B cell (primary cell): ENCODE data around the gene HDAC9. TPM values are rescaled to one million over a fixed set of nuclear protein-coding genes. Genes with fewer than 3 reads are reported as not detected.
A peak's percentile ranks its signal among the peaks of the same experiment; 100 is the strongest.

Experiments used
- ATAC-seq: fragments of 200-7000 bp; cut with Tn5 transposase; one replicate; pipeline ENCODE4 v1.10.0; 2021; ENCODE audit warnings: low read depth, mild to moderate bottlenecking, moderate number of reproducible peaks, moderate library complexity
- CTCF ChIA-PET: fragments of 350-600 bp; sonication (Branson Sonifier 250); formaldehyde crosslinking; loops from one replicate; lab custom pipeline; 2021; ENCODE audit warnings: antibody characterized with exemption, inconsistent platforms; lab: Charles Lee
- POLR2A ChIA-PET: fragments of 350-600 bp; sonication (Branson Sonifier 250); formaldehyde crosslinking; loops from one replicate; lab custom pipeline; 2021; ENCODE audit warnings: antibody characterized with exemption; lab: Charles Lee
- DNase-seq: peaks from one replicate; pipeline ENCODE4 v3.0.0; 2013
- H2AFZ ChIP-seq: 2 replicates; pipeline ENCODE4 v1.6.1; 2012; ENCODE audit warnings: mild to moderate bottlenecking, low read depth, low read length; ENCODE audit not compliant: insufficient read depth, poor library complexity, severe bottlenecking
- H3K27ac ChIP-seq, 2 donors: 1 replicate in 1 of 2; 2 replicates in 1 of 2; pipeline ENCODE4 v1.5.1; 2012 to 2013; ENCODE audit warnings: low read length in 2 of 2, mild to moderate bottlenecking in 2 of 2, moderate library complexity in 1 of 2
- H3K27me3 ChIP-seq, 4 experiments: fragments of 200-600 bp in 1 of 4; sonication (generic) in 1 of 4; replicated peaks in 1 of 4; 1 replicate in 2 of 4; 2 replicates in 2 of 4; pipeline versions ENCODE4 v1.6.1 to v1.7.0; 2013 to 2016; ENCODE audit warnings: low read length in 3 of 4, mild to moderate bottlenecking in 2 of 4, mixed read lengths in 1 of 4, moderate library complexity in 1 of 4; ENCODE audit not compliant: insufficient read depth in 4 of 4, control insufficient read depth in 3 of 4; ENCODE audit errors: control extremely low read depth in 1 of 4
- H3K36me3 ChIP-seq, 2 experiments: replicated peaks in 1 of 2; 1 replicate in 1 of 2; 2 replicates in 1 of 2; pipeline versions ENCODE4 v1.6.1 to v1.7.1; 2013; ENCODE audit warnings: low read length in 1 of 2; ENCODE audit not compliant: insufficient read depth in 2 of 2, control insufficient read depth in 1 of 2; ENCODE audit errors: control extremely low read depth in 1 of 2, extremely low read depth in 1 of 2
- H3K4me1 ChIP-seq, 2 donors: fragments of 200-600 bp in 1 of 2; sonication (generic) in 1 of 2; 1 replicate in 1 of 2; 2 replicates in 1 of 2; pipeline versions ENCODE4 v1.5.1 to v1.6.1; 2013 to 2017; ENCODE audit warnings: low read length in 2 of 2; ENCODE audit not compliant: control insufficient read depth in 2 of 2, insufficient read depth in 2 of 2
- H3K4me2 ChIP-seq: replicated peaks from 2 replicates; pipeline ENCODE3; 2012; ENCODE audit warnings: mild to moderate bottlenecking, low read depth, low read length; ENCODE audit not compliant: poor library complexity, severe bottlenecking
- H3K4me3 ChIP-seq, 5 experiments: fragments of 200-600 bp in 1 of 5; sonication (generic) in 1 of 5; 1 replicate in 3 of 5; 2 replicates in 2 of 5; pipeline versions ENCODE4 v1.5.1 to v1.7.0; 2011 to 2016; ENCODE audit warnings: low read length in 4 of 5, mild to moderate bottlenecking in 4 of 5, low read depth in 2 of 5, control low read depth in 1 of 5, moderate library complexity in 1 of 5; ENCODE audit not compliant: insufficient read depth in 1 of 5; ENCODE audit errors: control extremely low read depth in 1 of 5, extremely low read depth in 1 of 5
- H3K79me2 ChIP-seq: fragments of 200-600 bp; sonication (generic); one replicate; pipeline ENCODE4 v1.6.0; 2016; ENCODE audit warnings: low read length; ENCODE audit not compliant: control insufficient read depth, insufficient read depth
- H3K9ac ChIP-seq: fragments of 200-600 bp; sonication (generic); 2 replicates; pipeline ENCODE4 v1.6.1; 2017; ENCODE audit warnings: mild to moderate bottlenecking, low read length, moderate library complexity
- H3K9me3 ChIP-seq, 3 donors: one replicate each; pipeline versions ENCODE4 v1.6.1 to v1.7.1; 2013; ENCODE audit warnings: low read length in 2 of 3; ENCODE audit not compliant: control insufficient read depth in 2 of 3, insufficient read depth in 1 of 3; ENCODE audit errors: control extremely low read depth in 1 of 3
- H4K20me1 ChIP-seq: 2 replicates; pipeline ENCODE4 v1.6.0; 2012; ENCODE audit warnings: mild to moderate bottlenecking, low read length; ENCODE audit not compliant: insufficient read depth, control insufficient read depth, poor library complexity, severe bottlenecking
- H3K27ac Mint-ChIP-seq: one replicate; pipeline ENCODE4 v1.8.0; 2021; ENCODE audit warnings: mixed read lengths
- H3K27me3 Mint-ChIP-seq: one replicate; pipeline ENCODE4 v1.8.0; 2021; ENCODE audit warnings: mixed read lengths
- H3K4me1 Mint-ChIP-seq: one replicate; pipeline ENCODE4 v1.8.0; 2021; ENCODE audit warnings: mixed read lengths
- H3K4me3 Mint-ChIP-seq: one replicate; pipeline ENCODE4 v1.8.0; 2021; ENCODE audit warnings: mixed read lengths
- H3K9me3 Mint-ChIP-seq: one replicate; pipeline ENCODE4 v1.8.0; 2022; ENCODE audit warnings: mixed read lengths; ENCODE audit not compliant: insufficient read depth
- CTCF ChIP-seq: fragments of 200-600 bp; IDR thresholded peaks from one replicate; pipeline ENCODE4 v1.8.0; 2022; ENCODE audit warnings: antibody characterized with exemption, mild to moderate bottlenecking
- EZH2 ChIP-seq: IDR thresholded peaks from 2 replicates; pipeline ENCODE4 v1.6.1; 2012; ENCODE audit warnings: borderline replicate concordance, low read depth, mild to moderate bottlenecking, moderate library complexity, low read length; ENCODE audit not compliant: insufficient read depth, poor library complexity, severe bottlenecking
- WGBS: methylation state at CpG from one replicate; pipeline ENCODE4 v1.1.5; 2013; ENCODE audit warnings: missing lambda C conversion rate; ENCODE audit not compliant: insufficient coverage; 5-methylcytosine and 5-hydroxymethylcytosine counted together
- intact Hi-C: fragments of 100-400 bp; cut with micrococcal nuclease; formaldehyde crosslinking; loops from one replicate; pipeline ENCODE4 v1.10.0; 2022
- polyA plus RNA-seq: library from polyadenylated mRNA; depleted of rRNA; stranded (reverse); fragments of >200 nt; gene quantifications from 2 replicates; pipeline ENCODE4 v1.2.3, GENCODE V29; 2012
- total RNA-seq, 2 donors: library from RNA; stranded (reverse); fragments of 120-200 nt in 1 of 2; gene quantifications; 1 replicate in 1 of 2; 2 replicates in 1 of 2; pipeline versions ENCODE4 v1.2.3 to v1.2.4, GENCODE V29; 2013 to 2022

The HDAC9 gene
- total and polyA plus RNA-seq, 2 donors (not counting 1 experiment from before 2014, with no cell fraction given), result 49.1 to 64.8 TPM

DNA sequence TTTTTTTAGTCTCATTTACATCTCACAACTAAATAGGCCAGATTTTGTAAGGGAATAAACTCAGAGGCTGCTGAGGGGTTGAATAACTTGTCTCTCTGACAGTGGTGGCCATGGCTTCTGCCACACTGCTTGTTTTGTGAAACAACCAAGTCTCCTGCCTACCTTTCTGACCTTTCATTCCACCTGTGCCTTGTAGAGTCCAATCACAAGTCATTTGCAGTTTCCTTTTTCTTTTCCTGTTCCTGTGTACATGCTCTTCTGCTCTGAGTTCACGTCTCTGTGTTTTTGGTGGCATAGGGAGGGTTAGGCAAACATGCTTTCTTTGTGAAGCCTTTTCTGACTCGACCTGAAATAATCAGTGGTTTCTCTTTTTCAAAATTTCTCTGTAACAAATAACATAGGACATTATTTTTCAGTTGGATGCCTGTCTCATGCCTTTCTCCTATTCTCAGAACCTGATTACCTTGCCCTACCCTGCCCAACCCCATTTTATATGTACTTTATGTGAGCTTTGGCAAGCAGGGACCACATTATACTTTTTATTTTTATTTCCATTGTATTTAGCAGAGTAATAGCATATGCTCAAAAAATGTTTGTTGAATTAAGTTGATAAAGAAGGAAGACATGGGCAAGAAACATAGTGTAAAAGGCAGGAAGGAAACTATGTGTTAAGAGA is 81.7 kb downstream of the HDAC9 start:
- Histone ChIP-seq H3K4me3 (no peak overlapping the region), H3K27me3 (no peaks in the 10 kb centered on the region), H4K20me1 (peaks cover 9% of the 10 kb centered on the region), H3K36me3 (peaks cover 0 to 7% of the 10 kb centered on the region in 2 experiments), H3K79me2 (peaks cover 92% of the 10 kb centered on the region), H3K9me3 (peaks cover 0 to 5% (median 0%) of the 10 kb centered on the region in 3 donors), H2AFZ (peak overlapping the region; percentile 17), H3K27ac (peak overlapping the region in 1 of 2 donors; percentile 59), H3K4me1 (peaks cover 38 to 43% of the 10 kb centered on the region in 2 donors), H3K9ac (peak overlapping the region; percentile 18), H3K4me2 (peak overlapping the region; percentile 39)
- no peak for TF ChIP-seq CTCF
- Mint-ChIP-seq H3K27me3 (no peaks in the 10 kb centered on the region), H3K4me3 (peak overlapping the region; percentile 47), H3K4me1 (peaks cover 70% of the 10 kb centered on the region), H3K27ac (peak overlapping the region; percentile 62), H3K9me3 (no peaks in the 10 kb centered on the region)
- intact Hi-C loops, result loop anchor here (5.0 kb wide), 1 partner anchor 175 kb away; no protein-coding TSS in a partner anchor
- DNase-seq, result peak; percentile 23
- ChIA-PET CTCF (interaction anchor here (0.6 to 1.3 kb wide), 4 partner anchors 14 to 89 kb away, joined by 3 to 4 read pairs (median 4); no protein-coding TSS in a partner anchor), POLR2A (no interaction called here)
- no CpG with 5 or more reads among the region's 2 CpGs for WGBS
- no peak for ATAC-seq

GRCh38 chr7:18579698-18580097 is 84.1 kb downstream of the HDAC9 start:
- no CpG with 5 or more reads among the region's 4 CpGs for WGBS
- intact Hi-C loops, result loop anchor here (5.0 kb wide), 1 partner anchor 177 kb away; no protein-coding TSS in a partner anchor
- H3K4me3 Mint-ChIP-seq, result no peak overlapping the region
- Histone ChIP-seq H3K79me2 (peaks cover 73% of the 10 kb centered on the region), H3K36me3 (no peaks in the 10 kb centered on the region), H4K20me1 (peaks cover 9% of the 10 kb centered on the region), H3K27me3 (no peaks in the 10 kb centered on the region), H3K4me2 (no peak overlapping the region), H3K9ac (no peak overlapping the region), H3K27ac (no peak overlapping the region), H3K4me1 (peaks cover 20 to 26% of the 10 kb centered on the region in 2 donors), H2AFZ (no peak overlapping the region), H3K9me3 (no peaks in the 10 kb centered on the region), H3K4me3 (no peak overlapping the region)
- ChIA-PET POLR2A (no interaction called here), CTCF (interaction anchor here (1.2 to 1.9 kb wide), 2 partner anchors 11 to 82 kb away, joined by 3 to 4 read pairs; no protein-coding TSS in a partner anchor)
- no peak overlapping the region for H3K27ac Mint-ChIP-seq
- DNase-seq (no peak), ATAC-seq (no peak)
- no peak for TF ChIP-seq CTCF
- no peak for TF ChIP-seq EZH2
- peaks cover 55% of the 10 kb centered on the region for H3K4me1 Mint-ChIP-seq
- no peaks in the 10 kb centered on the region for H3K27me3 Mint-ChIP-seq
- H3K9me3 Mint-ChIP-seq, result no peaks in the 10 kb centered on the region
